Measurements from ENCODE around the gene GRPEL2.

Gene GRPEL2

DNA sequence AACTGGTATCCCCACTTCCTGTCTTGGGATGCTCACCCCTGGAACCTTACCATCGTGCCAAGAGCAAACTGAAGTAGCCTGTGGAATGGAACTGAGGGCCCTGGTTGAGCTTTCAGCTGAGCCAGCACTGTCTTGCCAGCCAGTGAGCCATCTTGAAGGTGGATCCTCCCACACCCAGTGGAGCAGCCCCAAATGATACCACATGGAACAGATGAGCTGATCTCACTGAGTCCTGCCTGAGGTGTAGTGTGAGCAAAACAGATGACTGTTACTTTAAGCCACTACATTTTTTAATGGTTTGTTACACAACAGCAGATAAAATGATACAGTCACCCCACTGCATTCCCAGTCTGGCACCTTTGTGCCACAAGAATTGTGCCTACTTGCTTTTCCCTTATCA lies 10.4 kb downstream of the GRPEL2 start:
- DNase-seq, result no peak

DNA sequence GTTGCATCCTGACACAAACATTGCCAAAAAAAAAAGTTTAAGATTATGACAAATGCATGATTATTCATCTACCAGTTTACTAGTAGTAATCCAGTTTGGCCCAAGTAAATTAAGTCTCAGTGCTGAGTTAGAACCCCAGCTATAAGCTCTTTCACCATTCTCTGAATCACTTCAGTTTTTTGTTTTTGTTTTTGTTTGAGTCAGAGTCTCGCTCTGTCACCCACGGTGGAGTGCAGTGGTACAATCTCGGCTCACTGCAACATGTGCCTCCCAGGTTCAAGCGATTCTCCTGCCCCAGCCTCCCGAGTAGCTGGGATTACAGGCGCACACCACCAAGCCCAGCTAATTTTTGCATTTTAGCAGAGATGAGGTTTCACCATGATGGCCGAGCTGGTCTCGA lies 11.1 kb downstream of the GRPEL2 start:
- DNase-seq, result no peak

DNA sequence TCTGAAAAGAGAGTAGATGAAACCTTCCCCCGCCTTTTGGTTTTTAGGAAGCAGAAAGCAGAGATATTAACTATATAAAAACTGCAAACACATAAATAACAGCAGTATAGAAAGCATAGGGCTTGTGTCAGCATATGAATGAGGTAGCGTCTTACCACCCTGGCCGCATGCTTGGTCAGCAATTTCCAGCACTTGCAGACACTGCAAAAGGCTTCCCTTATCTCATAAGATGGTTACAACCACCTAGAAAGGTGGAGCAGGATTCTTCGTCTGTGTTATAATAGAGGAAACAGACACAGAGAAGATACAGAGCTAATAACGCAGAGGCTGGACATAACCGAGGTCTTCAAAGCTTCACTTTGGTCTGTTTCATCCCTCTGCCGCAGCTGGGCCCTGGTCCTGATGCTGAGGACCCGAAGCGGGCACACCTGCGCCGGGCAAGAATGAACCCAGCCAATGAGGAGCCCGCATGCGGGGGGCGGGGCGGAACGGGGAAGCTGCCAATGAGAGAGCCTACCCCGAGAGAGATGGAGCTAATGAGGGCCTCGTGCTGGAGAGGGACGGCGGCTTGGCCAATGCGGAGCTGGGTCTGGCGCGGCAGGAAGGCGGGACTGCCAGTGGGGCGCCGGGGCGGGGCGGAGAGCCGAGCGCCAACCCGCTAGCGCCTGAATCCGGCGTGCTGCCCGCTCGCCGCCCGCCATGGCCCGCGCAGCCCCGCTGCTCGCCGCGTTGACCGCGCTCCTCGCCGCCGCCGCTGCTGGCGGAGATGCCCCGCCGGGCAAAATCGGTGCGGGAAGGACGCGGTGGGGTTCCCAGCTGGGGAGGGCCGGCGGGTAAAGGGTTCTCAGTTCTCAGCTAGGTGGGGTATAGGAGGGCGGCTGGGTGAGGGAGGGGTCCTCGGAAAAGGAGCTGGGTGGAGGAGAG lies 12.3 kb downstream of the GRPEL2 start, which contains the start of gene PCYOX1L:
Gene PCYOX1L (plus strand): TSS at position 677 of the 924 bp plus-strand sequence. CDS start 23 bp downstream, at position 700.
- DNase-seq, result peak; percentile 59 to 99 (median 95)

GRCh38 chr5:149358294-149358651 lies 13.0 kb downstream of the GRPEL2 start:
- peak in 31 of 58 donors; percentile 19 to 78 (median 52) for DNase-seq

GRCh38 chr5:149358868-149359495 lies 13.7 kb downstream of the GRPEL2 start:
- peak in 11 of 58 donors; percentile 11 to 44 (median 23) for DNase-seq

DNA sequence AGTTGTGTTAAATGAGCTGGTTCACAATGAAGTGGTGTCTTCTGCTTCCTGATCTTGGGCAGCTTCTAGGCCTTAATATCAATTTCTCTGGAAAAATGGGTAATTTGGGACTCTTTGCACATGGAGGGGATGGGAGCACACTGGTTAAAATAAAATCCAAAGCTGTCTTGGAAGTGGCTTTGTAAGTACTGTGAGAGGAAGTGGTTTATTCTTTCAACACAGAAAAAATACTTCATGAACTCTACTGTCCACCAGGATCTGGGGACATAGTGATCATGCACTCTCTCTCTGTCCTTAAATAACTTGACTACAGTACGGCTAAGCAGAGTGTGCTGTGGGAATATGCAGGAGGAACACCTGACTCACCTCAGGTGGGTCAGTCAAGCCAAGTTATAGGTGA lies 15.0 kb downstream of the GRPEL2 start:
- no peak for DNase-seq

DNA sequence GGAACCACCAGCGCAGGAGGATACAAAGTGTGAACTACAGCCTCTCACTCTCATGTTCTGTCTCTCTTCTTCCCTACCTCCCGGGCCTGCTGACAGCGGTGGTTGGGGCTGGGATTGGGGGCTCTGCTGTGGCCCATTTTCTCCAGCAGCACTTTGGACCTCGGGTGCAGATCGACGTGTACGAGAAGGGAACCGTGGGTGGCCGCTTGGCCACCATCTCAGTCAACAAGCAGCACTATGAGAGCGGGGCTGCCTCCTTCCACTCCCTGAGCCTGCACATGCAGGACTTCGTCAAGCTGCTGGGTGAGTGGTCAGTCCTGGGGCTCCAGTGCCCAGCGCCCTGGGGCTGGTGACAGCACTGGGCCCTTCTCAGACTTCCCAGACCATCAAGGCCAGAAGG lies 17.2 kb downstream of the GRPEL2 start:
- no peak for DNase-seq

GRCh38 chr5:149363358-149363757 lies 18.1 kb downstream of the GRPEL2 start:
- DNase-seq, result no peak

GRCh38 chr5:149363936-149364335 lies 18.6 kb downstream of the GRPEL2 start:
- DNase-seq, result no peak

- DNase-seq, result no peak
Observed at GRCh38 chr5:149364719-149365118, 19.4 kb downstream of the GRPEL2 start.

DNA sequence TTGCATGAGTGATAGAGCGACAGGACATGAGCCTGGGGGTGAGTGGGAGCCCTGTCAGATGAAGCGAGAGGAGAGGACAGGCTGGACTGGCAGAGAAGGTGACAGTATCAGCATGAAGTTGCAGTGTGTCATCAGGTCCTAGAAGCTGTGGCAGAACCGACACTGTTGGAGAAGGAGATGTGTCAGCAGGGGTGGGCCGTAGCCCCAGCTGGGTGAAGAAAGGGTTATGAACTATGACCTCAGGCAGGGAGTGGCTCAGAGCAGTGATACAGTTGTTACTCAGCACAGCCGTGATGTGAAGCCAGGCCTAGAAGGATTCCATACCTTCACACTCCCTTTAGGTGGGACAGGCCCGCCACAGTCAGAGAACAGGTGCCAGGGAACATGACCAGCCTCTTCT lies 20.1 kb downstream of the GRPEL2 start:
- DNase-seq, result no peak

GRCh38 chr5:149366169-149366729 lies 20.9 kb downstream of the GRPEL2 start:
- DNase-seq, result no peak

GRCh38 chr5:149367249-149367971 lies 22.1 kb downstream of the GRPEL2 start:
- peak in 30 of 58 donors; percentile 6 to 61 (median 21) for DNase-seq

GRCh38 chr5:149367972-149368645 lies 22.8 kb downstream of the GRPEL2 start:
- DNase-seq, result no peak

DNA sequence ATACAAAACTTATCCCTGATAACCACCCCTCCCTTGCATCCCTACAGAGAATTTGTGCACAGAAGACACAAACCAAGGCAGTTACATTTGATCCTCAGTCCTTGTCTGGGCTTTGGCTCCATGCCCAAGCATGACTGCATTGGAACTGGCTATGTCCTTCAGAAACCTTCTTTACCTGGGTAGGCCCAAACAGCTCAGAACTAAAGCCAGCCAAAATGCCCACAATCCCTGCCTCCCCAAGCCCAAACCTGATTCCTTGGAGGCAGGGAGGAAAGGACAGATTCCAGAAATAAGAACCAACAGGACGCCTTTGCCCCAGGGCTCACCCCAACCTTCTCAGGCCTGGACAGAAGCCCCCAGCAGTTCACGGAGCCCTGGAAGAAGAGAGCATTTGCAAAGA lies 25.6 kb downstream of the GRPEL2 start:
- peak in 1 of 58 donors; percentile 4 for DNase-seq

GRCh38 chr5:149371296-149371962 lies 26.1 kb downstream of the GRPEL2 start:
- peak in 32 of 58 donors; percentile 5 to 62 (median 22) for DNase-seq

GRCh38 chr5:149372076-149372795 lies 26.9 kb downstream of the GRPEL2 start:
- no peak for DNase-seq

DNA sequence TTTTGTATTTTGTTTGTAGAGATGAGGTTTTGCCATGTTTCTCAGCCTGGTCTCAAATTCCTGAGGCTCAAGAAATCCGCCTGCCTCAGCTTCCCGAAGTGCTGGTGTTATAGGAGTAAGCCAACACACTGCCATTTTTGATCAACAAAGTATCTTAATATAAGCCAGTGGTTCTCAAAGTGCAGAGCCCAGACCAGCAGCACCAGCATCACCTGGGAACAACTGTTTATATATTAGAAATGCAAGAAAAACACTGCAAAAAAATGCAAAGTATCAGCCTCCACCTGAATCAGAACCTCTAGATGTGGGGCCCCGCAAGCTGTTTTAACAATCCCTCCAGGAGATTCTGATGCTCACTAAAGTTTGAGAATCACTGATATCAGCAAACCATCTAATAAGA lies 27.6 kb downstream of the GRPEL2 start:
- no peak for DNase-seq

DNA sequence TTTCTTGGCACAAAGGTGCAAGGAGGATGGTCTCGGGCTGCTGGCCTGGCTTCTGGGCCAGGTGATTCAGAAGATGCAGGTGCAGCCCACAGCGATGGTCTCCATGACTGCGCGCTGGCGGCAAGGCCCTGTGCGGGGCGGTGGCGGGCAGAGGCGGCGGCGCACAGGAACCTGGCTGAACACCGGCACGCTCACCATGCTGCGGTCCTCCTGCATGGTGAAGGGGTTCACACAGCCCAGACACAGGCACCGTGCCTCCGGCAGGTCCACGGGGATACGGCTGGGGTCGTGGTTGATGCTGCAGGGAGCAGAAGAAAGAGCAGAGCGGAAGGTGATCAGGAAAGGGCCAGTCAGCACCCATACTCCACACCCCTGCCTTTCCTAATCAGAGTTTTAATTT lies 29.0 kb downstream of the GRPEL2 start:
- DNase-seq, result no peak

DNA sequence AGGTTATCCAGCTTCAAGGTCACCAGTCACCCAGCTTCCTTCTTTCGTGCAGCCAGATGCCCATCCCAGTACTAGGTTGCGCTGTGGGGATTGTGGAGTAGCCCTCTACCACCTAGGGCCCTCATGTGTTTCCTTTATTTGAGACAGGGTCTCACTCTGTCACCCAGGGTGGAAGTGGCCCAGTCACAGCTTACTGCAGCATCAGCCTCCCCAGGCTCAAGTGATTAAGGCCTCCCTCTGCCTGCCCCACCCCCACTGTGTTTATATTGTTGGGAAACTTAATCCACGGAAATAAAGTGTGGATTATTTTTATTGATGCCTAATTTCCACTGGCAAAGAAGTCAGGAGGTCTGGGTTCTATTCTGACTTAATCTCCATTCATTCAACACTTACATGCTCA lies 29.5 kb downstream of the GRPEL2 start:
- DNase-seq, result no peak
